Lung microvascular endothelial cell (primary cell): ENCODE results near the gene ANK2. TPM values are rescaled to one million over a fixed set of nuclear protein-coding genes. Genes with fewer than 3 reads are reported as not detected.
"Not testable (repeated sequence)": the region's sequence is repeated elsewhere in the genome, so short reads cannot be mapped to it uniquely, and the experiment has no call there.

ENCODE experiments used
- DNase-seq, 2 donors: peaks; one replicate each; pipeline versions ENCODE4 v3.0.0 to v3.0.0-alpha.2; 2010; ENCODE audit warnings: low read depth in 2 of 2
- total RNA-seq: library from RNA; depleted of rRNA; stranded (reverse); fragments of >200 nt; gene quantifications from 2 replicates; pipeline ENCODE4 v1.2.1, GENCODE V29; 2014

The ANK2 gene
- total RNA-seq, 1 donor from 2014 or later, result 55.8 TPM

GRCh38 chr4:113147498-113148111, 98.2 kb downstream of the ANK2 start:
- no peak for DNase-seq

- no peak for DNase-seq
Measured at GRCh38 chr4:113148925-113149324, 99.5 kb downstream of the ANK2 start.

- DNase-seq, result no peak
Measured at GRCh38 chr4:113153529-113154101, 104.2 kb downstream of the ANK2 start.

GRCh38 chr4:113154281-113154680, 104.8 kb downstream of the ANK2 start:
- no peak for DNase-seq

- no peak for DNase-seq
Measured at GRCh38 chr4:113157086-113157857, 107.8 kb downstream of the ANK2 start.

- no peak for DNase-seq
Measured at GRCh38 chr4:113159942-113160545, 110.6 kb downstream of the ANK2 start.

- no peak for DNase-seq
Measured at GRCh38 chr4:113160548-113160947, 111.1 kb downstream of the ANK2 start.

GRCh38 chr4:113162089-113162488, 112.6 kb downstream of the ANK2 start:
- DNase-seq, result no peak

- no peak for DNase-seq
Measured at GRCh38 chr4:113169368-113169767, 119.9 kb downstream of the ANK2 start.

GRCh38 chr4:113170115-113170804, 120.8 kb downstream of the ANK2 start:
- no peak for DNase-seq

- no peak for DNase-seq
Measured at GRCh38 chr4:113170805-113171468, 121.5 kb downstream of the ANK2 start.

- DNase-seq, result no peak
Measured at GRCh38 chr4:113173126-113173792, 123.8 kb downstream of the ANK2 start.

GRCh38 chr4:113173793-113174264, 124.4 kb downstream of the ANK2 start:
- DNase-seq, result no peak

GRCh38 chr4:113179091-113179490, 129.6 kb downstream of the ANK2 start:
- DNase-seq, result no peak

- no peak for DNase-seq
Measured at GRCh38 chr4:113179996-113180395, 130.5 kb downstream of the ANK2 start.

GRCh38 chr4:113181289-113182007, 132.0 kb downstream of the ANK2 start:
- no peak for DNase-seq

GRCh38 chr4:113183032-113183605, 133.7 kb downstream of the ANK2 start:
- no peak for DNase-seq

GRCh38 chr4:113186220-113186619, 136.8 kb downstream of the ANK2 start:
- DNase-seq, result not testable (repeated sequence)

- no peak for DNase-seq
Measured at GRCh38 chr4:113186913-113187312, 137.5 kb downstream of the ANK2 start.

- no peak for DNase-seq
Measured at GRCh38 chr4:113187358-113187757, 137.9 kb downstream of the ANK2 start.
